ENCODE data around the gene COBLL1.

The COBLL1 gene

DNA sequence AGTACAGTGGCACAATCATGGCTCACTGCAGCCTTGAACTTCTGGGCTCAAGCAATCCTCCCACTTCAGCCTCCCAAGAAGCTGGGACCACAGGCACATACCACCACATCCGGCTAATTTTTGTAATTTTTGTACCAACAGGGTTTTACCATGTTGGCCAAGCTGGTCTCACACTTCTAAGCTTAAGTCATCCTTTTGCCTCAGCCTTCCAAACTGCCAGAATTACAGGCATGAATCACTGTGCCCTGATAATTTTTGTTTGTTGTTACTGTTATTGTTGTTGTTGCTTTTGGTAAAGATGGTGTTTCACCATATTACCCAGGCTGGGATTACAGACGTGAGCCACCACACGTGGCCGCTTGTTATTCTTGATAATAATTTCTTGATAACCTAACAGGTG, 10.5 kb upstream of the COBLL1 start:
- no peak for ATAC-seq

DNA sequence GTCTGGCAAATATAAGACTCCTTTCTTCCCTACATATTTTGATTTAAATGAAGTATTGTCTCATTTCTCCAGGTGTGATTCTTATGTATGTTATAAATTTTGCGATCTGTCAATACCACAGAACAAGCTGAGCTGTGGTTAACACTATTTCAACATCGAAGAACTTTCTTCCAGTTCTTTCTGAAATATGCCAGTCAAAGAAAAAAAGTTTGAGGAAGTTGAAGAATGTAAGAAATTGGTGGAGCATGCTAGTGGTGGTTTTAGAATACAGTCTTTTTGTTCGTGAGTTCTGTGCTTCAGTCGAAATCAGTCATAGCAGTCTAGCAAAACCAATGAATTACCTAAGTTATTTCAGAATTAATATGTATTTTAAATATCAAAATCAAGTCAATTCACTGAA, 8.6 kb upstream of the COBLL1 start:
- ATAC-seq = no peak

DNA sequence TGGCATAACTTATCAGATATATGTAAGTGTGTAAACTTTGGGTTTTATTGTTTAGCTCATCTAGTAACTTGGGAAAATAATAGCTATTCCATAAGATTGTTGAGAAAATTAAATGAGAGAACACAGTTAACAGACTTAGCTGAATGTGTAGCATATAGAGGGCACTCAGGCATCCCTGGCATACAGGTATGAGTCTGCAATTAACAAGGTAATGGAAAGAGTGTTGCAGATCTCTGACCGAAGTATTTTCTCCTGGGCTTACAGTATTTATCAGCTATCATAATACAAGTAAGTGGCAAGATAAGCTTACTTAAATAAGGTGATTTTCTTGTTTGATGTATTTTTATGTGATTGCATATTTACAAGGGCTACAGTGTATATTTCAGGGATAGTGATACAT, 7.9 kb upstream of the COBLL1 start:
- ATAC-seq = no peak

DNA sequence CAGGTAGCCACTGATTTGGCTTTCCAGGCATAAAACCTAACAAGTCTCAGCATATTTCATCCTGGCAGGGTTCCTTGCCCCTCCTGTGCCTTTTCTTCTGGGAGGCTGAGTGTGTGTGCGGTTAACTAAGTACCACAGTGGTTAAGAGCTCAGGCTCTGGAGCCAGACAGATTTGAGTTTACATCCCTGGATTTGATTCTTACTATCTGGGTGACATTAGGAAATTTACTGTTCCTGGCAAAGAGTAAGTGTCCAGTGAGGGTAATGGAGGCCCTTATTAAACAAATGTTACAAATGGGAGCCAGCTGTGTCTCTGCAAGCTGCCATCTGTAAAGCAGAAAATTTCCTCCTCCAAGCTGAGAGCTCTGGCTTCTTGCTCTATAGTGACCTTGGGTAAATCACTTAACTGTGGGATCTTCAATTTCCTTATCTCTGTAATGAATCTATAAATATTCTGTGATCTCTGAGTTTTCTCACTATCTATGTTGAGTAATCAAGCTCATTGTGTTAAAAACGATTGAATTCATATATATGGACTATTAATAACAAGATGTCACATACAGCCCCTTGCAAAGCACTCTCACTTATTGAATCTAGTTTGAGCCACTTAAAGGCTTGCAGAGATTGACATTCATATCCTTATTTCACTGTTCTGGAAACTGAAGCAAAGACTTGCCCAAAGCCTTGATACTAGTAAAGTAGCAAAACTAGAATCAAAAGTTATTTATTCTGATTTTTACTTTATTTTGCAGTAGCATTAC, 6.5 kb upstream of the COBLL1 start:
- ATAC-seq = no peak

DNA sequence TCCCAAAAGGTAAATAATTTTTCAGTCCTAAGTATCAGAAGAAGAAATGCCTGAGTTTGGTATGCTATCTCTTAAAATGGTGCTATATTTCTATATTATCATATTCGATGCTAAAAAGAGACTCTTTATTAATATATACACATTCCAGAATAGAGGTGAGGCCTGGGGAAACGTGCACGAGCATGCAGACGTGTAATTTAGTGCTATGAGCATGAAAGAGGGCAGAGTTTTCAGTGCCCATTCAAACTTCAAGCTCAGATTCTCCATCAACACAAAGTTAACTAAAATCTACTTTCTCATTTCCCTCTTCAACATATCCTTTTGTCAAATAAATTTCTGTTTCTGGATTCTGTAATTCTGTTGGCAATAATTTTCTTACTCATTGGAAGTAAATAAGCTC, 5.7 kb upstream of the COBLL1 start:
- no peak for ATAC-seq

DNA sequence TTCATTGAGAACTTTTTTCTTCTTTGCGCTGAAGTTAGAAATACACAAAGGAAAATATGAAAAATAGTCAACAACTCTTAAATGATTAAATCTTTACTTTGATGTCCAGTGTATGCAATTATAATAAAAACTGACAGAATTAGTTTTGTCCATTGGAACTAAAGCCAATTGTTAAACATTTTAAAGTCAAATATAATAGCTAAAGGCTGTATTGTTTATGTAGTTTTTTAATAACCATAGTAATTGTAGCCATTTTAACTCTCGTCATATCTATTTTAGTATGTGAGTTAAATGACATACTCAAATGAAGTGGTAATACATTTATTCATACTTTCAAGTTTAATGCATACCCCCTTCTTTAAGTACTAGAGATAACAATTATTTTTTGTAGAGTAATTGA, 4.7 kb upstream of the COBLL1 start:
- ATAC-seq = no peak

DNA sequence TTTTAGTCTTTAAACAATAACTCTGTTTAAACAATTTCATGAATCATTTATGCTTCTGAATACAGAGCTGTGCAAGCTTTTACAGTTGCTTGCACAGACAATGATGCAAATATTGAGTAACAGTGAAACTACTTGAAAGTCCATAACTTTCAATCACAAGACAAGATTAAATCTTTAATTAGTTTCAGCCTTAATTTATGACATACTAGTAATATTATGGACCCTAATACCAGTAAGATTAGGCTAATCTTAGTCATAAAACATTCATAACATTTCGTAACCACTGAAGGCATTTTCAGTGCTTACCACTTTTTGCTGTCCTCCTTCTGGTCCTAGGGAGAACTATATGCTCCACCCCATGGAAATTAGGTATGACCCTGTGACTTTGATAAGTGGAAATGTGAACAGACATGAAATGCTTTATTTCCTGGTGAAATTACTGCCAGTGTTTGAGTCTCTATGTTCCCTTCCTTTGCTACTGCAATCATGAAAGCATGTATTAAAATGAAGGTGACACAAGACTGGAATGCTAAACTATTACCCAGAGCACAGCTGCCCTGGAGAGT, 1.8 kb upstream of the COBLL1 start:
- ATAC-seq = no peak

DNA sequence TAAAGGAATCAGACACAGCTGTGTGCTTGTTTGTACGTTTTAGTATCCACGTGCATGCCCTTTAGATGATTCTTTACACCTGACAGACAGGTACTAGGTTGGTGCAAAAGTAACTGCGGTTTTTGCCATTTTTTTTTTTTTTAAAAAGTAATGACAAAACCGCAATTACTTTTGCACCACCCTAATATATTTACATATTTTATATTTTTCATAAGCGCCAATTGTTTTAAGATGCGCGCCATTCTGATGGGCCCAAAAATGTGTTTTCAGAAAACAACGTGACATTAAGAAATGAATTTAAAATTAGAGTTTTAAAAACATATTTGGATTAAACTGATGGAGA, 972 bp upstream of the COBLL1 start:
- ATAC-seq = no peak

DNA sequence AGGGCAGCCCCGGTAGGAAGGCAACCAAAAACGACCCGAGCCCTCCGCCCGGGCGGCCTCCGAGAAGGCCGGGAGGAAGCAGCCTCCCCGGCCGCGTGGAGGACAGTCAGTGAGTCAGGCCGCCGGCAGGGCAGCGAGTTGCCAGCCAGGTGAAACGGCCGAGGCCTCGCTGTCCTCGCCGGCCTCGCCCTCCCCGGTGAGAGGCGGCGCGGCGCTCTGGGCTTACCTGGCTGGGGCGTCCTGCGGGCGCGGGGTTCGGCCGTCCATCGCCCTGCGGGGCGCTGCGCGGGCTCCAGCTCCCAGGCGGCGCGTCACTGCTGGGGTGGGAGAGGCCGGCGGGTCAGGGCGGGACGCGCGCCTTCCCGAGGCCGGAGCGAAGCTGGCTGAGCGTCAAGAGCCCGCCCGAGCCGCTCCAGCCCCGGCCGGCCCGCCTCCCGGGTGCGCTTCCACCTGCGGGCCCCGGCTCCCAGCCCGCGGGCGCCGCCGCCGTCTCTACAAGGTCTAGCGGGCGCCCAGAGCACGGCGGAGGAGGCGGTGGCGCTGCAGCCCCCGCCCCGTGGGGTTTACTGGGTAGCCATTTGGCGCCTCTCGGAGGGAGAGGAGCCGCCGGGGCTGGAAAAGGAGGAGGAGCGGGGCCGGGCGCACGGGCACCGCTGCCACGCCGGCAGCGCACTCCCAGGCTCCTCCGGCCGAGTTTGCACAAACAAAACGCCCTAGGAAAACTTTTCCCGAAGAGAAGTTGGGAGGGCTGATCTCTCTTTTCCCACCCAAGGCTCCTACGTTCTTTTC, 499 bp downstream of the COBLL1 start:
- ATAC-seq = peak; percentile 58 to 71

DNA sequence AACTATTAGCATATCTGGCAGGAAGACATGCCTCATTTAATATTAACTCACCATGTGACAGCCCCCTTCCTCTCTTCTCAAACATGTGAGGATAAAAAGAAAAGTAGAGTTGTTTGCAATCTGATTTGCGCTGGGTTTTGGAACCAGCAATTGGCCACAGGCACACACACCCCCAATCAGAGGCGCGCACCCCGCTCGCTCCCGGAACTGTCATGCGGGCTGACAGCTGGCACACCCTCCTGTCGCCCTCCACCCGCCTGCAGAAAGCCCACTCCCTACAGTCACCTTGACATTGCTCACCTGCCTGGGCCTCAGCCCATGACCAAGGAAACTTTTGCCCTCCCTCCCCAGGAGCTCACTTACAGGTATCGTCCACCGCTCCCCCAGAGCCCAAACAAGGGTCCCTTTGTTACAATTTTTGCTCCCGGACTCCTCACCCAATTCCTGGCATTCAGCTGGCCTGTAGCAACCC, 1.1 kb downstream of the COBLL1 start:
- ATAC-seq = peak in 1 of 2 donors; percentile 10

DNA sequence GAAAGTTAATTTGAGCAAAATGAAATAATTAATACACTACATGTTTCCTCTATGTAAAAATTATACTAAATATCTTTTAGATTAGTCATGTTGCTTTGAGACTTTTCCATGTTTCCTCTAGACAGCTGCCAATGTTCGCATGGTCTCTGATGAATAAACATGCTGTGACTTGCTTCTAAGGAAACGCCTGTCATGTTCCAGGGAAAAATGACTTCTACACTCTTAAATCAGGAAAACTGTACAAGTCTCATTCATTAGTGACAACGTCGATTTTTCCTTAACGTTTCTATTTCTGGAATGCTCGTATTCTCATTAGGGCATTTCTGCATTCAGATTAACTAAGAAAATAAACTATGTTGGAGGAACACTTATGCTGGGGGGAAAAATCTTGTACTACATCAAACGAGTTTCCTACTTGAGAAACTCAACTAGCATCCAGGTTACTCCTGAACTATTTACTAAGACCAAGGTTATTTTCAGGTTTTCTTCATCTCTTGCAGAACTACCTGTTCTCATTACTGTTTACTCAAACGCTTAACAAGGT, 1.6 kb downstream of the COBLL1 start:
- ATAC-seq = no peak

DNA sequence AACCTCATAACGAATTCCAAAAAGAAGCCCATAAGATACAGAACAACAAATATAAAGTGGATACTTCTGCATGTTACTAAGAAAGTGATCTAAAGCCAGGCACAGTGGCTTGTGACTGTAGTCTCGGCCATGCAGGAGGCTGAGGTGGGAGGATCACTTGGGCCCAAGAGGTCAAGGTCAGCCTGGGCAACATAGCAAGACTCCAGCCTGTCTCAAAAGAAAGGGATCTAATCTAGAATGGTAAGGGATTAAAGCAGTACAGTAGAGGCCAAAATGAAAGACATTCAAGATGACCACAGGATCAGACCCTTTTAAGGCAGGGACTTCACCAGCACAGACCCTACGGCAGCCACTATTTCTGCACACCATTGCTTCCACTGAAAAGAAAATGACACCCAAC, 3.8 kb downstream of the COBLL1 start:
- ATAC-seq = no peak

DNA sequence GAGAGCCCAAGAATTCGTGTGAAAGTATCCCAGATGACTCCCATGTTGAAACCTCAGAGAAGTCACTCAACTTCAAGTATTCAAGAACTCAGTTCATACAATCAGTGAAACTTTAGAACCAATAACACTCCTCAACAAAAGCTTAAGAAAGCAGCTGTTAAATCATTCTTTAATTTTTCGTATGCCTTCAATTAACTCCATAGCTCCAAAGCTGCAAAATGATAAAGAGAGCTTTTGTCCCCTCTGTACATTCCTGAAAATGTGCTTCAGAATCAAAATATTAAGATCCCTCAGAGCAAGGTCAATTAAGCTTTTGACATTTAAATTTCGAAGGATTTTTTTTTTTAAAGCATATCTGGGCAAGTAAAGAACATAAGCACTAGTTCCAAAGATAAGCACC, 4.7 kb downstream of the COBLL1 start:
- no peak for ATAC-seq

DNA sequence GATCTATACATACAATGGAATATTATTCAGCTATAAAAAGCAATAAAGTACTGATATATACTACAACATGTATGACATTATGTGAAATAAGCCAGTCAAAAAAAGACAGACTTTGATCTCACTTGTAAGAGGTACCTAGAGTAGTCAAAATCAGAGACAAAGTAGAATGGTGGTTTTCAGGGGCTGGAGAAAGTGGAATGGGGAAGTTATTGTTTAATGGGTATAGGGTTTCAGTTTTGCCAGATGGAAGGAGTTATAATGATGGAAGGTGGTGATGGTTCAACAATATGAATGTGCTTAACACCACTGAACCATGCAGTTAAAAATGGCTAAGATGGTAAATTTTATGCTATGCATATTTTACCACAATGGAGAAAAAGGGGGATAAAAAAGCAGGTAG, 6.3 kb downstream of the COBLL1 start:
- no peak for ATAC-seq

DNA sequence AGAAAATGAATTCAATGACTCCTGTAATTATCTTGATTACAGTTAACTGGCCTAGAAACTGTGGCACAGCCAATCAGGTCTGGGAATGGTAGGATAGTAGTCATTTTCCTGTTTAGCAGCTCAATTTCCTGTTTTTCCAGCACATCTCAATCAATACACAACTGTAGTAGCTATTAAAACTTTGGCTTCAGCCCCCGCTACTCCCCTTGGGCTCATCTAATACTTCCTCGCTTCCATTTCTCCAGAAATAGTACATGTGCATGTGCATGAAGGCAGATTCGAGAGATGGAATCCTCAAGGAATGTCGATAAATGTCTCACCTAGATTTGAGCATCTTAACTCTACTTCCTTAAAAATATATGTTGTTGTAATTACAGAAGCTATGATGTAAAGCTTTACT, 9.7 kb downstream of the COBLL1 start:
- no peak for ATAC-seq

DNA sequence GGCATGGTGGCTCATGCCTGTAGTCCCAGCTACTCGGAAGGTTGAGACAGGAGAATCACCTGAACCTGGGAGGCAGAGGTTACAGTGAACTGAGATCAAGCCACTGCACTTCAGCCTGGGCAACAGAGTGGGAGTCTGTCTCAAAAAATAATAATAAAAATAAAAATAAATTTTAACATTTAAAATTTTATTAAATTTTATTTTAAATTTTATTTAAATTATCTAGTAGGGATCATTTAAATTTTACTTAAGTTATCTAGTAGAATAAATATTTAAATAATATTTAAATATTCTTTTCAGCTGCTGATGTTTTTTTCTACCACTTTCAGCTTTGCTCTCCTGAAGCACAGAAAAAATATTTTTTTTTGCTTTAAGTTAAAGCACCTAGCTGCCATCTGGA, 10.4 kb downstream of the COBLL1 start:
- no peak for ATAC-seq

DNA sequence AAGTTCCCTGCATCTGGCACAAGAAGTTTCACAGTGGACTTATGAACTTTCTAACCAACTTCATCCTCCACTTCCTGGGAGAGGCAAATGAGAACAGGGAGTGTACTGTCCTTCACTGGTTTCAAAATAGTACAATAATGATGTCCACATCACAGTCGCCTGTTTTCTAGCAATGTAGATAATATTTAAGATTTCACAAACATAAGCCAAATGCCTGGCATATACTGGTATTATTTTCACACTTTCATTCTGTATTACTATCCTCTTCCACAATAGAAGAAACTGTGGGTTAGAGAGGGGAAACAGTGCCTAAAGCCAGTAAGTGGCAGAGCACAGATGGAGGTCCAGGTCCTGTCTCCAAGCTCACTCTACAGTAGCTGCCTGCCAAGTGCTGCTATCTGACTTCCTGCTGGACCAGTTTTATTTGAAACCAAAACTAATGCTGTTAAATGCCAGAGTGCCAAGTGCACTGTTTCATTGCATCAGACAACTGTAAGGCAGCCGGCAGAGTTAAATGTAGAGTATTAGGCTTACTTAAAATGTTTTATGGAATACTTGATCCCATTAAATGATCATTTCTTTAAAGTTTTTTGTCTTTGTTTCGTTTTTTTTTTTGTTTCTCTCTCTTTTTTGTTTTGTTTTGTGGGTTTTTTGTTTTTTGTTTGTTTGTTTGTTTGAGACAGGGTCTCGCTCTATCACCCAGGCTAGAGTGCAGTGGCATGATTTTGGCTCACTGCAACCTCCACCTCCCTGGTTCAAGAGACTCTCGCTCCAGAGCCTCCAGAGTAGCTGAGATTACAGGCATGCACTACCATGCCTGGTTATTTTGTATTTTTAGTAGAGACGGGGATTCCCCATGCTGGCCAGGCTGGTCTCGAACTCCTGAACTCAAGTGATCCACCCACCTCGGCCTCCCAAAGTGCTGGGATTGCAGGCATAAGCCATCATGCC, 15.1 kb downstream of the COBLL1 start:
- no peak for ATAC-seq

DNA sequence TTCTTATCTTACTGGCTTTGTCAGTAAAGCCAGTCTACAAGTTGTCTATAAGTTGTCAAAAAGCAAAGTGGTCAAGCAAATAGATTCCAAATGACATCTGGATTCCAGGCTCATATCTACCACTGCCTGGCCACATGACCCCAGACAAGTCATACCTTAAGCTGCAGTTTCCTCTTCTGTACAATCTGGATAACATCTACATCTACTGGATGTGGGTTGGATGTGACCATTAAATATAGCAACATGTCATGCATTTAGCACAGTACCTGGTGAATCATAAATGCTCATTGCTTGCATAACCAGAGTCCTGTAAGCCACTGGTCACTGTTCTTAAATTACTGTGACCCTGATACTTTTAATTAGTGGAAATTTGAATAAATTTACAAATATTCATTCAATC, 16.8 kb downstream of the COBLL1 start:
- ATAC-seq = no peak

DNA sequence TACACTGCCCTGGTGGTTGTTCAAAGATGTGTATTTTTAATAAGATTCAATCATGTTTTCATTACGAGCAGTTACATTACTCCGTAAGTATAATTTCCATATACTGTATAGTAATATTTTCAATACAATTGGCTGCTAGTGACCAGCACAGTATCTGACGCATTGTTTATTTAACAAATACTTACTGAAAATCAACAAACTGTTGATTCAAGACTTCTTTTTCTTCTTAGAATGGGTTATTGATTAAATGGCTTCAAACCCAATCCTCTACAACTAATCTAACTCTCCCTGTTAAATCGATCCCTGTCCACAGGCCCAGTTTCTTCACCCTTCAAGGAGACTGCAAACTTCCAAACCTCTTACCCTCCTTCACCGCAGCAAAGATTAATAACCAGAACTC, 18.5 kb downstream of the COBLL1 start:
- no peak for ATAC-seq

DNA sequence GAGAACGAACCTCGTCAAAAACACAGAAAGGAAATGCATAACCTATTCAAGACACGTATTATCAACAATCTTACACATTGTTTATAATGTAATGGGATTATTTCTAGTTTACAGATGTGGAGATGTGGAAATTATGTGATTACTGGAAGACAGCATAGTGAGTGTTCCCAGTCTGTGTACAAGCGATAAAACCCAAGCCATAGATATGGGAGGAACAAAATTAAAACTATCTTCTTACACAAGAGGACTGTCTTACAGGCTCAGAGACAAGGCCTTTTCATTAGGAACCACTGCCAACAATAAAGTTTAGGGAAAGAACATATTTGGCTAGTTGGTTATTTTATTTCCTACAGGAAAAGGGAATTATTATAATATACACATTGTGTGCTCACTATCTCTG, 20.3 kb downstream of the COBLL1 start:
- no peak for ATAC-seq

DNA sequence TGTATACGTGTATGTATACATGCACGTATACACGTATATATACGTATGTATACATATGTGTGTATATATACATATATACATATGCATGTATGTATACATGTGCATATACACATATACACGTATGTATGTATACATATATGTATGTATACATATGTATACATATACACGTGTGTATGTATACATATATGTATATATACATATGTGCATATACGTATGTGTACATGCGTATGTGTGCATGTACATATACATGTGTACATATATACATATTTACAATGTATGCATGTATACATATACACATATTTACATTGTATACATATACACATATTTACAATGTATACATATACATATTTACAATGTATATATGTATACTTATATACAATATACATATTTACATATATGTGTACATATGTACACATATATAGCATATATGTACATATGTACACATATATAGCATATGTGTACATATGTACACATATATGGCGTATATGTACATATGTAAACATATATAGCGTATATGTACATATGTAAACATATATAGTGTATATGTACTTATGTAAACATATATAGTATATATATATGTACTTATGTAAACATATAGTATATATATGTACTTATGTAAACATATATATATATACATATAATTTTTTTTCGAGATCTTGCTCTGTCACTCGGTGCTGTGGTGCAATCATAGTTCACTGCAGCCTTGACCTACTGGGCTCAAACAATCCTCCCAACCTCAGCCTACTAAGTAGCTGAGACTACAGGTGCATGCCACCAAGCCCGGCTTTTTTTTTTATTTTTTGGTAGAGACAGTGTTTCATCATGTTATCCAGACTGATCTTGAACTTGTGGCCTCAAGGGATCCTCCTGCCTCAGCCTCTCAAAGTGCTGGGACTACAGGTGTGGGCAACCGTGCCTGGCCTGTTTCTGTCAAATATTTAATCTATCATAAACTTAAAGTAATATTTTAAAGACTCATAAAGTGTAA, 23.2 kb downstream of the COBLL1 start:
- ATAC-seq = no peak

All from activated CD4-positive, CD25-positive, alpha-beta regulatory T cell treated with anti-CD3 and anti-CD28 coated beads, Interleukin-2, amount 50 U/mL, for 24 hours (primary cell).